Effector memory CD4-positive, alpha-beta T cell (primary cell): ENCODE data around the gene RABL3.
A peak's percentile ranks its signal among the peaks of the same experiment; 100 is the strongest.
"Not testable (repeated sequence)": the region's sequence is repeated elsewhere in the genome, so short reads cannot be mapped to it uniquely, and the experiment has no call there.

Experiments used
- DNase-seq, 3 donors: peaks; one replicate each; pipeline ENCODE4 v3.0.0-alpha.2; 2020
- H3K27ac ChIP-seq: 2 replicates; pipeline ENCODE4 v1.7.0; 2013; ENCODE audit warnings: mild to moderate bottlenecking, low read length, moderate library complexity; ENCODE audit not compliant: insufficient read depth, poor library complexity, severe bottlenecking
- H3K27me3 ChIP-seq: replicated peaks from 2 replicates; pipeline ENCODE4 v1.7.0; 2013; ENCODE audit warnings: mild to moderate bottlenecking, low read length; ENCODE audit not compliant: insufficient read depth, control insufficient read depth, poor library complexity, severe bottlenecking
- H3K36me3 ChIP-seq: 2 replicates; pipeline ENCODE4 v1.7.0; 2013; ENCODE audit warnings: mild to moderate bottlenecking, low read length, moderate library complexity; ENCODE audit not compliant: control insufficient read depth, insufficient read depth
- H3K4me1 ChIP-seq: 2 replicates; pipeline ENCODE4 v1.7.0; 2013; ENCODE audit warnings: low read length, mild to moderate bottlenecking; ENCODE audit not compliant: control insufficient read depth, insufficient read depth, poor library complexity, severe bottlenecking
- H3K4me3 ChIP-seq: 2 replicates; pipeline ENCODE4 v1.7.0; 2013; ENCODE audit warnings: low read length, low read depth, mild to moderate bottlenecking; ENCODE audit not compliant: insufficient read depth, poor library complexity, severe bottlenecking
- H3K9me3 ChIP-seq: 2 replicates; pipeline ENCODE4 v1.7.0; 2013; ENCODE audit warnings: mild to moderate bottlenecking, low read length, moderate library complexity; ENCODE audit not compliant: control insufficient read depth
- total RNA-seq, 3 donors: gene quantifications; one replicate each; lab custom pipeline; 2026; lab: John Stamatoyannopoulos, UW

The RABL3 gene
- 22.9 to 30.0 (median 23.2) reads per million in 3 donors for total RNA-seq

DNA sequence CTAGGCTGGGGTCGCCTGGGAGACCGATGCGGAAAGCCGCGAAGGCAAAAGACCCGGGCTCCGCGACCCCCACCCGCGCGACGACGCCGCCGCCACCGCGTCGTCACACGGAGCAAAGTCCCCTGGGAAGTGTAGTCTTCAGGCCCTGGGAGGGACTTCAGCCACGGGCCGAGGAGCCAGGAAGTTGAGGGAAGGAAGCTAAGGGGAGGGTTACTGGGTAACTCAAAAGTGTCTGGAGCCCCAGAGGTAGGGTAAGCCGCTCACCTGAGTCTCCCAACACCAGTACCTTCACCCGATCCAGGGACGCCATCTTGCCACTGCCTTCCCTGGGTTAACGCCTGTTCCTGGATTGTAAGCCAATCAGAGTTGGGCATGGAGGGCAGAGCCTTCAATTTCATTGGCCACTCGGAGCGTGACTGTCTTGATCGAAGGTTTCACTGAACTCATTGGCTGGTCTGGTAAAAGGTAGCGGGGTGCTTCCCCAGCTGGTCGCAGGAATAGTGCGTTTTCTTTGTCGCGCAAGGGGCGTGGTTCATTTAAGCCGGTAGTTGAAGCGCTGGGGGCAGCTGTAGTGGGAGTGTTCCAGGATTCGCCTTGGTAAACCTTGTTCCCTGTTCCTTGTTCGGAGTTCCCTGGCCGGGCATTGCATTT is at the start of gene RABL3, which contains the start of gene GTF2E1:
RABL3 (minus strand) TSS at position 319 of the 651 bp plus-strand sequence; CDS start at position 310, 9 bp downstream.
GTF2E1 (plus strand) TSS at position 547 of the 651 bp plus-strand sequence. CDS start 7,809 bp downstream, outside the sequence.
- peak; percentile 92 to 96 (median 96) for DNase-seq
- Histone ChIP-seq H3K27ac (peak within 1 kb of the TSS; percentile 99), H3K9me3 (no peaks in the 10 kb centered on the region), H3K36me3 (no peaks in the 10 kb centered on the region), H3K4me3 (peak within 1 kb of the TSS; percentile 89), H3K4me1 (peaks cover 12% of the 10 kb centered on the region), H3K27me3 (no peaks in the 10 kb centered on the region)

DNA sequence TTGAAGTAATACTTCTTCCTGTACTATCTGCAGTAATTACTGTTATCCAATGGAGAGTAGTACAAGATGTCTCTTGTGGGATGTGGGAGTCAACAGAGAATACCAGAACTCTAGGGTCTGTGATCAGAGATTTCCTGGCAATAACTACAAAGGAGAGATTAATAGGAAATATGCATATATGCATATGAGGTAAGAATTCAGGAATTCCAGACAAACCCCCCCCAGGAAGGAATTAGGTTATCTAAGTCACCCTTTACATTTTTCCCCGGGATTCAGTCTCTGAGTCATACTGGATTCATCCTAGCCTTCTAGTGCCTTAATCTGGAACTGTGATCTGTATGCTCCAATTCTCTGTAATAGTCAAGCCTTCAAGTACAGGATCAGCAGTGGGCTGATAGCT is 49.6 kb upstream of the RABL3 start:
- Histone ChIP-seq H3K27ac (no peak overlapping the region), H3K4me3 (no peak overlapping the region), H3K9me3 (no peaks in the 10 kb centered on the region), H3K4me1 (no peaks in the 10 kb centered on the region), H3K27me3 (no peaks in the 10 kb centered on the region), H3K36me3 (no peaks in the 10 kb centered on the region)
- DNase-seq: no peak

DNA sequence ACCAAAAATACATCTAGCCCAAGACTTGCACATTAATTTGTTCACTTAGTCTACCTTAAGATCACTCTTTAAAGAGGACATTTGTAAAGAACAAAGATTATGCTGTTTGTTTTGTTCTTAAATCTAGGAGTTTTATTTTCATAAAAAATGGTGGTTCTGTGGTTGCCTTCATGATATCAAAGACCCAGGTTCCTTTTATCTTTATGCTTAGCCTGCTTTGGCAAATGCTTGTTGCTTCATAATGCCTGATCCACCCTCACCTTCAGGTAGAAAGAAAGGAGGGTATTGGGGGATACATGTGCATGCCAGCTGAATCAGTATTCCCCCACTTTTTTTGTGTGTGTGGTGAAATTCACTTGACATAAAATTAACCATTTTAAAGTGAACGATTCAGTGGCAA is 48.7 kb upstream of the RABL3 start:
- no peak overlapping the region for H3K4me3 ChIP-seq
- DNase-seq: no peak
- no peaks in the 10 kb centered on the region for H3K9me3 ChIP-seq
- H3K36me3 ChIP-seq: no peaks in the 10 kb centered on the region
- no peaks in the 10 kb centered on the region for H3K4me1 ChIP-seq
- no peak overlapping the region for H3K27ac ChIP-seq
- H3K27me3 ChIP-seq: no peaks in the 10 kb centered on the region

DNA sequence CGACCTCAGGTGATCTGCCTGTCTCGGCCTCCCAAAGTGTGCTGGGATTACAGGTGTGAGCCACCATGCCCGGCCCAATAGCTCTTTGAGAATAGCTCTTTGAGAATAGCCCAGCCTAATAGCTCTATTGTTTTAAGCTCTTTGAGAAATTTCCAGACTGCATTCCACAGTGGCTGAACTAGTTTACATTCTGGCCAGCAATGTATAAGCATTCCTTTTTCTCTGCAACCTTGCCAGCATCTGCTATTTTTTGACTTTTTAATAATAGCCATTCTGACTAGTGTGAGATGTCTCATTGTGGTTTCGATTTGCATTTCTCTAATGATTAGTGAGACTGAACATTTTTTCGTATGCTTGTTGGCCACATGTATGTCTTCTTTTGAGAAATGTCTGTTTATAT is 43.5 kb upstream of the RABL3 start:
- not testable (repeated sequence) for H3K36me3 ChIP-seq, H3K4me3 ChIP-seq, H3K4me1 ChIP-seq, DNase-seq, H3K27me3 ChIP-seq, H3K9me3 ChIP-seq, H3K27ac ChIP-seq

DNA sequence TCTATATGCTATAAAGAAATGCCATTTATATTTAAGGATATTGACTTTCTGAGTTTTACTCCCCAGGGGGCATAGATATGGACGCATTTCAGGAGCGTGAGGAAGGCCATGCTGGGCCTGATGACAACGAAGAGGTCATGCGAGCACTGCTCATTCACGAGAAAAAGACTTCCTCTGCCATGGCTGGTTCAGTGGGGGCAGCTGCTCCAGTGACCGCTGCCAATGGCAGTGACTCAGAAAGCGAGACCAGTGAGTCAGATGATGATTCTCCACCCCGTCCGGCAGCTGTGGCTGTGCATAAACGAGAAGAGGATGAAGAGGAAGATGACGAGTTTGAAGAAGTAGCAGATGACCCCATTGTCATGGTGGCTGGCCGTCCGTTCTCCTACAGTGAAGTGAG is 38.7 kb upstream of the RABL3 start:
- no peaks in the 10 kb centered on the region for H3K9me3 ChIP-seq
- H3K36me3 ChIP-seq: peaks cover 17% of the 10 kb centered on the region
- no peak overlapping the region for H3K4me3 ChIP-seq
- no peak for DNase-seq
- H3K27me3 ChIP-seq: no peaks in the 10 kb centered on the region
- no peak overlapping the region for H3K27ac ChIP-seq
- no peaks in the 10 kb centered on the region for H3K4me1 ChIP-seq

- Histone ChIP-seq H3K4me1 (no peaks in the 10 kb centered on the region), H3K9me3 (no peaks in the 10 kb centered on the region), H3K27ac (no peak overlapping the region), H3K36me3 (peaks cover 17% of the 10 kb centered on the region), H3K4me3 (no peak overlapping the region), H3K27me3 (no peaks in the 10 kb centered on the region)
- no peak for DNase-seq
Measured at GRCh38 chr3:120778776-120779175, 36.5 kb upstream of the RABL3 start.

- Histone ChIP-seq H3K27me3 (no peaks in the 10 kb centered on the region), H3K4me1 (no peaks in the 10 kb centered on the region), H3K4me3 (no peak overlapping the region), H3K9me3 (no peaks in the 10 kb centered on the region), H3K27ac (no peak overlapping the region), H3K36me3 (peaks cover 10% of the 10 kb centered on the region)
- DNase-seq: no peak
Measured at GRCh38 chr3:120775411-120775810, 33.1 kb upstream of the RABL3 start.

- Histone ChIP-seq H3K4me3 (no peak overlapping the region), H3K4me1 (no peaks in the 10 kb centered on the region), H3K27ac (no peak overlapping the region), H3K9me3 (no peaks in the 10 kb centered on the region), H3K36me3 (peaks cover 6% of the 10 kb centered on the region), H3K27me3 (no peaks in the 10 kb centered on the region)
- no peak for DNase-seq
Measured at GRCh38 chr3:120773932-120774331, 31.6 kb upstream of the RABL3 start.

GRCh38 chr3:120772081-120772480 is 29.8 kb upstream of the RABL3 start:
- no peaks in the 10 kb centered on the region for H3K27me3 ChIP-seq
- peaks cover 6% of the 10 kb centered on the region for H3K36me3 ChIP-seq
- H3K9me3 ChIP-seq: no peaks in the 10 kb centered on the region
- H3K27ac ChIP-seq: no peak overlapping the region
- no peak for DNase-seq
- no peaks in the 10 kb centered on the region for H3K4me1 ChIP-seq
- H3K4me3 ChIP-seq: no peak overlapping the region

DNA sequence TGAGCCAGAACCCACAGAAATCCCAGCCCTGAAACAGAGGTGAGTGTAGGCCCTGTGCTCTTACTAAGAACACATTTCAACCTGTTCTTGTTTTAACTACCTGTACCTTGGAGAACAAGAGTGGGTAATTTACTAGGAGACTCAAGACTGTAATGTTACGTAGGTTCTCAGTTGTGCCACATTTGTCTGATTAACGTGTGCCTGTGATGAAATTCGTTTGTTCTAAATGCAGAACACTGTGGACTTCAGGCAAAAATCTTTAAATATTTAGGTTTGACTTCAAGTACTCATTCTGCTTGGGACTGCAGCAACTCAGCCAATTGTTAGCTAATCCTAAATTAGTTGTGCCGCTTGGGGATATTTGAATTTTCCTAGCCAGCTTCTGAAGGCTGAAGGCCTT is 28.6 kb upstream of the RABL3 start:
- no peak for DNase-seq
- H3K9me3 ChIP-seq: no peaks in the 10 kb centered on the region
- H3K4me1 ChIP-seq: no peaks in the 10 kb centered on the region
- no peaks in the 10 kb centered on the region for H3K27me3 ChIP-seq
- H3K27ac ChIP-seq: no peak overlapping the region
- H3K4me3 ChIP-seq: no peak overlapping the region
- H3K36me3 ChIP-seq: no peaks in the 10 kb centered on the region
